GM13977 (cell line): ENCODE data around the gene PHF21A.

ENCODE experiments used
- DNase-seq: peaks from one replicate; pipeline ENCODE4 v3.0.0; 2012; ENCODE audit warnings: low spot score
- CTCF ChIP-seq: IDR thresholded peaks from 2 replicates; pipeline ENCODE4 v1.5.1; 2012; ENCODE audit warnings: mild to moderate bottlenecking, control low read depth; ENCODE audit not compliant: insufficient read depth; ENCODE audit errors: extremely low read depth, missing control alignments
- in situ Hi-C: fragments of 300-500 bp; cut with MboI; formaldehyde crosslinking; loops from one replicate; pipeline ENCODE4 v1.12.0; 2022; ENCODE audit warnings: low sequenced_read_pairs, low pct_unique_long_range_greater_than_20kb, mixed read lengths, inconsistent platforms; ENCODE audit not compliant: unreplicated experiment

The PHF21A gene

GRCh38 chr11:45925550-45925949 is 195.7 kb downstream of the PHF21A start:
- no peak for DNase-seq
- in situ Hi-C loops: no loop called here
- TF ChIP-seq CTCF: no peak

- DNase-seq: no peak
- no peak for TF ChIP-seq CTCF
- in situ Hi-C loops: no loop called here
Observed at GRCh38 chr11:45924927-45925326, 196.3 kb downstream of the PHF21A start.

GRCh38 chr11:45924036-45924915 is 197.0 kb downstream of the PHF21A start:
- TF ChIP-seq CTCF: no peak
- DNase-seq: peak; percentile 34
- in situ Hi-C loops: no loop called here

GRCh38 chr11:45922425-45923082 is 198.7 kb downstream of the PHF21A start, which contains the start of gene LARGE2:
Gene LARGE2 (plus strand): TSS chr11:45922656. CDS start chr11:45922883, 227 bp downstream.
- in situ Hi-C loops: no loop called here
- peak; percentile 66 for DNase-seq
- peak; percentile 16 for TF ChIP-seq CTCF

- in situ Hi-C loops: no loop called here
- peak; percentile 40 for DNase-seq
- TF ChIP-seq CTCF: no peak
Observed at GRCh38 chr11:45921561-45922424, 199.5 kb downstream of the PHF21A start.

GRCh38 chr11:45920531-45921477 is 200.4 kb downstream of the PHF21A start:
- in situ Hi-C loops: no loop called here
- no peak for DNase-seq
- TF ChIP-seq CTCF: no peak
